Hematopoietic multipotent progenitor cell treated with erythropoietin and hydrocortisone succinate and interleukin-3 and kit ligand, for 6 days (in vitro differentiated cells): ENCODE results near the gene CLDN6.
"Not testable (repeated sequence)": the region's sequence is repeated elsewhere in the genome, so short reads cannot be mapped to it uniquely, and the experiment has no call there.

ENCODE experiments used
- DNase-seq: peaks from one replicate; pipeline ENCODE4 v3.0.0-alpha.2; 2015

Gene CLDN6

GRCh38 chr16:3017794-3018506, at the start of gene CLDN6:
Gene CLDN6 (minus strand): TSS chr16:3018183. CDS start chr16:3016021, 2,162 bp downstream.
- peak; percentile 76 for DNase-seq

GRCh38 chr16:3066440-3066748, 48.4 kb upstream of the CLDN6 start:
- DNase-seq: no peak

- DNase-seq: no peak
These were observed 47.9 kb upstream of the CLDN6 start for GRCh38 chr16:3065742-3066439.

GRCh38 chr16:3065069-3065741, 47.2 kb upstream of the CLDN6 start, which contains the start of gene IL32:
Gene IL32 (plus strand): TSS chr16:3065640. CDS start chr16:3065812, 172 bp downstream.
- DNase-seq: no peak

- no peak for DNase-seq
These were observed 45.8 kb upstream of the CLDN6 start for GRCh38 chr16:3063625-3064386.

GRCh38 chr16:3062553-3062952, 44.6 kb upstream of the CLDN6 start:
- DNase-seq: no peak

GRCh38 chr16:3060339-3061127, 42.5 kb upstream of the CLDN6 start:
- no peak for DNase-seq

GRCh38 chr16:3059723-3060242, 41.8 kb upstream of the CLDN6 start:
- DNase-seq: no peak

GRCh38 chr16:3059041-3059722, 41.2 kb upstream of the CLDN6 start:
- peak; percentile 88 for DNase-seq

GRCh38 chr16:3058139-3059030, 40.4 kb upstream of the CLDN6 start:
- peak; percentile 67 for DNase-seq

- no peak for DNase-seq
These were observed 39.5 kb upstream of the CLDN6 start for GRCh38 chr16:3057181-3058138.

GRCh38 chr16:3056336-3057180, 38.6 kb upstream of the CLDN6 start:
- DNase-seq: no peak

GRCh38 chr16:3055734-3056115, 37.7 kb upstream of the CLDN6 start:
- not testable (repeated sequence) for DNase-seq

- peak; percentile 55 for DNase-seq
These were observed 37.2 kb upstream of the CLDN6 start for GRCh38 chr16:3054965-3055733.

GRCh38 chr16:3053330-3053710, 35.3 kb upstream of the CLDN6 start:
- DNase-seq: not testable (repeated sequence)

- DNase-seq: not testable (repeated sequence)
These were observed 34.8 kb upstream of the CLDN6 start for GRCh38 chr16:3052571-3053329.

GRCh38 chr16:3051494-3051893, 33.5 kb upstream of the CLDN6 start:
- DNase-seq: no peak
